ENCODE data around the gene MASP1.

Gene MASP1

GRCh38 chr3:187186801-187187421 is 104.6 kb downstream of the MASP1 start:
- no peak for DNase-seq (ENCODE audit: low read depth)

- no peak for DNase-seq (ENCODE audit: low read depth)
Observed at GRCh38 chr3:187186375-187186774, 105.2 kb downstream of the MASP1 start.

- DNase-seq (ENCODE audit: low read depth), result no peak
Observed at GRCh38 chr3:187185759-187186158, 105.8 kb downstream of the MASP1 start.

Data from stimulated activated CD8-positive, alpha-beta memory T cell treated with anti-CD3 and anti-CD28 coated beads, Interleukin-15, amount 100 ng/mL, for 24 hours (primary cell).